SK-N-SH (cell line): ENCODE measurements around the gene MINDY1. TPM values are rescaled to one million over a fixed set of nuclear protein-coding genes. Genes with fewer than 3 reads are reported as not detected.

Experiments
- CTCF ChIA-PET: fragments of 300-600, 350-600 bp; formaldehyde crosslinking; extraction: SDS; loops from one replicate; lab custom pipeline; 2021; lab: Yijun Ruan, JAX
- POLR2A ChIA-PET: fragments of 350-600 bp; sonication (Branson Sonifier 250); formaldehyde crosslinking; extraction: SDS; loops from one replicate; lab custom pipeline; 2020; ENCODE audit warnings: antibody characterized with exemption, inconsistent platforms; lab: Yijun Ruan, JAX
- DNase-seq: peaks from one replicate; pipeline ENCODE4 v3.0.0; 2012
- H2AFZ ChIP-seq: fragments of 200-600 bp; sonication (generic); 2 replicates; pipeline ENCODE4 v1.8.1; 2016; ENCODE audit warnings: antibody characterized with exemption, mild to moderate bottlenecking, low read depth
- H3F3A ChIP-seq: fragments of 200-600 bp; sonication (generic); replicated peaks from 2 replicates; pipeline ENCODE3; 2016; ENCODE audit warnings: antibody characterized with exemption, mild to moderate bottlenecking; ENCODE audit not compliant: insufficient read depth
- H3K27ac ChIP-seq, 2 experiments: fragments of 200-500 bp in 1 of 2; fragments of 200-600 bp in 1 of 2; sonication (Bioruptor generic) in 1 of 2; sonication (generic), shearing (Covaris generic) in 1 of 2; 2 replicates each; pipeline versions ENCODE4 v1.5.1 to v1.6.1; 2014 to 2016; ENCODE audit warnings: low read depth in 2 of 2, inconsistent platforms in 1 of 2, low read length in 1 of 2, mild to moderate bottlenecking in 1 of 2, mixed read lengths in 1 of 2
- H3K27me3 ChIP-seq: fragments of 200-600 bp; sonication (generic), shearing (Covaris generic); 2 replicates; pipeline ENCODE4 v1.6.1; 2016; ENCODE audit warnings: mixed run types; ENCODE audit not compliant: insufficient read depth
- H3K36me3 ChIP-seq, 2 experiments: fragments of 200-500 bp in 1 of 2; fragments of 200-600 bp in 1 of 2; sonication (Bioruptor generic) in 1 of 2; sonication (generic) in 1 of 2; replicated peaks in 1 of 2; 2 replicates each; pipeline versions ENCODE3 to v1.5.1; 2014 to 2016; ENCODE audit warnings: low read length in 1 of 2, mild to moderate bottlenecking in 1 of 2; ENCODE audit not compliant: insufficient read depth in 2 of 2, control insufficient read depth in 1 of 2
- H3K4me1 ChIP-seq, 2 experiments: fragments of 200-500 bp in 1 of 2; fragments of 200-600 bp in 1 of 2; sonication (Bioruptor generic) in 1 of 2; sonication (generic), shearing (Covaris generic) in 1 of 2; 2 replicates each; pipeline versions ENCODE4 v1.5.1 to v1.6.1; 2014 to 2016; ENCODE audit warnings: low read depth in 1 of 2, low read length in 1 of 2, mixed run types in 1 of 2; ENCODE audit not compliant: insufficient read depth in 2 of 2, control insufficient read depth in 1 of 2
- H3K4me2 ChIP-seq: fragments of 200-600 bp; sonication (generic), shearing (Covaris generic); 2 replicates; pipeline ENCODE4 v1.6.1; 2017; ENCODE audit warnings: mixed run types
- H3K4me3 ChIP-seq, 2 experiments: fragments of 200-500 bp in 1 of 2; fragments of 200-600 bp in 1 of 2; sonication (Bioruptor generic) in 1 of 2; sonication (generic), shearing (Covaris generic) in 1 of 2; 2 replicates each; pipeline versions ENCODE4 v1.5.1 to v1.8.1; 2014 to 2016; ENCODE audit warnings: low read depth in 2 of 2, inconsistent platforms in 1 of 2, low read length in 1 of 2, mild to moderate bottlenecking in 1 of 2, mixed read lengths in 1 of 2, moderate library complexity in 1 of 2
- H3K79me2 ChIP-seq: fragments of 200-600 bp; sonication (generic); 2 replicates; pipeline ENCODE4 v1.8.1; 2017; ENCODE audit warnings: mild to moderate bottlenecking; ENCODE audit not compliant: insufficient read depth
- H3K9ac ChIP-seq: fragments of 200-600 bp; sonication (generic); 2 replicates; pipeline ENCODE4 v1.6.1; 2017; ENCODE audit warnings: mixed run types
- H3K9me2 ChIP-seq: fragments of 200-600 bp; sonication (generic); 2 replicates; pipeline ENCODE4 v1.6.1; 2017; ENCODE audit warnings: mixed run types
- H3K9me3 ChIP-seq: fragments of 200-600 bp; sonication (generic); 2 replicates; pipeline ENCODE4 v1.6.1; 2017; ENCODE audit warnings: mixed run types, mild to moderate bottlenecking, moderate library complexity
- H4K20me1 ChIP-seq: fragments of 200-600 bp; sonication (generic); 2 replicates; pipeline ENCODE4 v1.6.1; 2017; ENCODE audit warnings: mild to moderate bottlenecking, mixed run types; ENCODE audit not compliant: insufficient read depth
- CTCF ChIP-seq: fragments of 200-600 bp; sonication (generic); IDR thresholded peaks from 2 replicates; pipeline ENCODE4 v1.6.1; 2017; ENCODE audit warnings: antibody characterized with exemption, mild to moderate bottlenecking, moderate library complexity
- FOXJ3 ChIP-seq: sonication (generic); formaldehyde crosslinking; IDR thresholded peaks from 2 replicates; pipeline ENCODE4 v1.5.1; 2020; ENCODE audit warnings: mild to moderate bottlenecking, missing genetic modification reagents
- GABPA ChIP-seq: IDR thresholded peaks from 2 replicates; pipeline ENCODE4 v1.4.0; 2012; ENCODE audit warnings: low read depth, mild to moderate bottlenecking
- GATA2 ChIP-seq: sonication (generic); formaldehyde crosslinking; IDR thresholded peaks from 2 replicates; pipeline ENCODE4 v1.5.0; 2020; ENCODE audit warnings: mild to moderate bottlenecking, missing genetic modification reagents
- MEF2A ChIP-seq: IDR thresholded peaks from 2 replicates; pipeline ENCODE4 v1.4.0; 2012; ENCODE audit warnings: low read depth, borderline replicate concordance
- MXI1 ChIP-seq: IDR thresholded peaks from 2 replicates; pipeline ENCODE4 v1.6.1; 2012; ENCODE audit warnings: mild to moderate bottlenecking, low read depth, low read length, improper control_type of control experiment
- NFIC ChIP-seq: IDR thresholded peaks from 2 replicates; pipeline ENCODE4 v1.4.0; 2012; ENCODE audit warnings: borderline replicate concordance
- NRF1 ChIP-seq: IDR thresholded peaks from 2 replicates; pipeline ENCODE4 v1.6.1; 2012; ENCODE audit warnings: low read depth, mild to moderate bottlenecking, low read length
- RCOR1 ChIP-seq: fragments of 150-350 bp; IDR thresholded peaks from 2 replicates; pipeline ENCODE4 v1.6.1; 2017; ENCODE audit warnings: antibody characterized with exemption, low read length
- RXRA ChIP-seq: IDR thresholded peaks from 2 replicates; pipeline ENCODE4 v1.4.0; 2012; ENCODE audit warnings: low read depth, mild to moderate bottlenecking, borderline replicate concordance
- TAF1 ChIP-seq: IDR thresholded peaks from 2 replicates; pipeline ENCODE4 v1.6.1; 2012; ENCODE audit warnings: low read depth, mild to moderate bottlenecking, low read length, moderate library complexity, borderline replicate concordance
- TEAD4 ChIP-seq: IDR thresholded peaks from 2 replicates; pipeline ENCODE4 v1.4.0; 2012; ENCODE audit warnings: mild to moderate bottlenecking, borderline replicate concordance; ENCODE audit not compliant: insufficient read depth
- YY1 ChIP-seq: IDR thresholded peaks from 2 replicates; pipeline ENCODE4 v1.4.0; 2012; ENCODE audit warnings: low read depth, mild to moderate bottlenecking
- WGBS: methylation state at CpG from one replicate; pipeline ENCODE4 v1.1.6; 2017; ENCODE audit warnings: low lambda C conversion rate; 5-methylcytosine and 5-hydroxymethylcytosine counted together
- polyA plus RNA-seq, 3 experiments: library from polyadenylated mRNA; depleted of rRNA; stranded (reverse); fragments of >200 nt; gene quantifications; 2 replicates each; pipeline ENCODE4 v1.2.3, GENCODE V29; 2012
- TF ChIP-seq, protein P1 (sequence below): IDR thresholded peaks from 2 replicates; pipeline ENCODE4 v1.4.0; 2012; ENCODE audit warnings: low read depth, borderline replicate concordance
- TF ChIP-seq, protein P2 (sequence below): IDR thresholded peaks from 2 replicates; pipeline ENCODE4 v1.4.0; 2012; ENCODE audit warnings: low read depth
- TF ChIP-seq, protein P3 (sequence below): IDR thresholded peaks from 2 replicates; pipeline ENCODE4 v1.6.1; 2012; ENCODE audit warnings: mild to moderate bottlenecking, low read depth, low read length, moderate library complexity

The MINDY1 gene
- polyA plus RNA-seq, 1 of the 3 experiments (the other 2 are of a cell fraction), result 6.0 TPM

DNA sequence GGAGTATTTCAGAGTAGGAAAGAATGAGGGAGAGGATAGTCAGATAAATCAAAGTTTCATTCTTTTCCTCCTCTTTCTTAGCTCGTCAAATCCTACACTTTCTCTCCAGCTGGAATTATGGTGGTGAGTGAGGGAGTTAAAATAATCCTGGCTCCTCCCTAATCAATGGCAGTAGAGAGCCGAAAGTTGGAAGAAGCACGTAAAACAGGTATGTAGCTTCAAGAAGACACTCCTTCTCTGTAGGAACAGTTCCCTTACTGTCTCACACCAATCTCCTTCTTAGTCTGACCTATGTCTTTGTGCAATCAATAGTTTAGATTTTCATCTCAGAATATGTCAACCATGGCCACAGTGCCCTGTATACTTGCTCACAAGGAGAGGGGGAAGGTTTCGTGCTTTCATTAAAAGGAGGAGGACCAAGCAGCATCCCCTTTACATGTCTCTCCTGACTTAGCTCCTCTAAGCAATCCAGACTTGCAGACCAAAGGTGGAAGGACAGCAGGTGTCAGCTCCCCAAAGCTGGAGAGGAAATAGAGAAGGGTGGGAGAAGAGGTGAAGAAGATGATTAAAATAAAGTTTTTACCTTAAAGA is 878 bp downstream of the MINDY1 start:
- H3K4me3 ChIP-seq, result peak overlapping the region; percentile 56 to 62
- H3K27ac ChIP-seq, result peak overlapping the region; percentile 86 to 93
- no peaks in the 10 kb centered on the region for H4K20me1 ChIP-seq
- H3K4me2 ChIP-seq, result peak overlapping the region; percentile 87
- no peaks in the 10 kb centered on the region for H3K9me3 ChIP-seq
- no peaks in the 10 kb centered on the region for H3K27me3 ChIP-seq
- TF ChIP-seq FOXJ3 (CRISPR knock-in tag) (no peak), MXI1 (no peak), YY1 (no peak), GABPA (no peak), RCOR1 (no peak), MEF2A (no peak), TEAD4 (no peak), NRF1 (no peak), CTCF (no peak), TAF1 (no peak), RXRA (no peak), GATA2 (CRISPR knock-in tag) (no peak), NFIC (no peak)
- TF ChIP-seq, protein P1, sequence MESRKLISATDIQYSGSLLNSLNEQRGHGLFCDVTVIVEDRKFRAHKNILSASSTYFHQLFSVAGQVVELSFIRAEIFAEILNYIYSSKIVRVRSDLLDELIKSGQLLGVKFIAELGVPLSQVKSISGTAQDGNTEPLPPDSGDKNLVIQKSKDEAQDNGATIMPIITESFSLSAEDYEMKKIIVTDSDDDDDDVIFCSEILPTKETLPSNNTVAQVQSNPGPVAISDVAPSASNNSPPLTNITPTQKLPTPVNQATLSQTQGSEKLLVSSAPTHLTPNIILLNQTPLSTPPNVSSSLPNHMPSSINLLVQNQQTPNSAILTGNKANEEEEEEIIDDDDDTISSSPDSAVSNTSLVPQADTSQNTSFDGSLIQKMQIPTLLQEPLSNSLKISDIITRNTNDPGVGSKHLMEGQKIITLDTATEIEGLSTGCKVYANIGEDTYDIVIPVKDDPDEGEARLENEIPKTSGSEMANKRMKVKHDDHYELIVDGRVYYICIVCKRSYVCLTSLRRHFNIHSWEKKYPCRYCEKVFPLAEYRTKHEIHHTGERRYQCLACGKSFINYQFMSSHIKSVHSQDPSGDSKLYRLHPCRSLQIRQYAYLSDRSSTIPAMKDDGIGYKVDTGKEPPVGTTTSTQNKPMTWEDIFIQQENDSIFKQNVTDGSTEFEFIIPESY, result no peak
- TF ChIP-seq, protein P2, sequence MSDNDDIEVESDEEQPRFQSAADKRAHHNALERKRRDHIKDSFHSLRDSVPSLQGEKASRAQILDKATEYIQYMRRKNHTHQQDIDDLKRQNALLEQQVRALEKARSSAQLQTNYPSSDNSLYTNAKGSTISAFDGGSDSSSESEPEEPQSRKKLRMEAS, result no peak
- TF ChIP-seq, protein P3, sequence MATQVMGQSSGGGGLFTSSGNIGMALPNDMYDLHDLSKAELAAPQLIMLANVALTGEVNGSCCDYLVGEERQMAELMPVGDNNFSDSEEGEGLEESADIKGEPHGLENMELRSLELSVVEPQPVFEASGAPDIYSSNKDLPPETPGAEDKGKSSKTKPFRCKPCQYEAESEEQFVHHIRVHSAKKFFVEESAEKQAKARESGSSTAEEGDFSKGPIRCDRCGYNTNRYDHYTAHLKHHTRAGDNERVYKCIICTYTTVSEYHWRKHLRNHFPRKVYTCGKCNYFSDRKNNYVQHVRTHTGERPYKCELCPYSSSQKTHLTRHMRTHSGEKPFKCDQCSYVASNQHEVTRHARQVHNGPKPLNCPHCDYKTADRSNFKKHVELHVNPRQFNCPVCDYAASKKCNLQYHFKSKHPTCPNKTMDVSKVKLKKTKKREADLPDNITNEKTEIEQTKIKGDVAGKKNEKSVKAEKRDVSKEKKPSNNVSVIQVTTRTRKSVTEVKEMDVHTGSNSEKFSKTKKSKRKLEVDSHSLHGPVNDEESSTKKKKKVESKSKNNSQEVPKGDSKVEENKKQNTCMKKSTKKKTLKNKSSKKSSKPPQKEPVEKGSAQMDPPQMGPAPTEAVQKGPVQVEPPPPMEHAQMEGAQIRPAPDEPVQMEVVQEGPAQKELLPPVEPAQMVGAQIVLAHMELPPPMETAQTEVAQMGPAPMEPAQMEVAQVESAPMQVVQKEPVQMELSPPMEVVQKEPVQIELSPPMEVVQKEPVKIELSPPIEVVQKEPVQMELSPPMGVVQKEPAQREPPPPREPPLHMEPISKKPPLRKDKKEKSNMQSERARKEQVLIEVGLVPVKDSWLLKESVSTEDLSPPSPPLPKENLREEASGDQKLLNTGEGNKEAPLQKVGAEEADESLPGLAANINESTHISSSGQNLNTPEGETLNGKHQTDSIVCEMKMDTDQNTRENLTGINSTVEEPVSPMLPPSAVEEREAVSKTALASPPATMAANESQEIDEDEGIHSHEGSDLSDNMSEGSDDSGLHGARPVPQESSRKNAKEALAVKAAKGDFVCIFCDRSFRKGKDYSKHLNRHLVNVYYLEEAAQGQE, result no peak
- H3F3A ChIP-seq, result peaks cover 15% of the 10 kb centered on the region
- H3K9ac ChIP-seq, result peak overlapping the region; percentile 69
- ChIA-PET CTCF (interaction anchor here (0.8 to 15.9 kb wide), 21 partner anchors 10 to 543 kb away, joined by 3 to 371 read pairs (median 5); partner anchors contain the start of genes ANXA9, CDC42SE1, CERS2 and MLLT11), POLR2A (interaction anchor here (0.5 to 1.8 kb wide), 9 partner anchors 11 to 694 kb away, joined by 3 to 10 read pairs (median 5); partner anchors contain the start of genes ANXA9, C1orf56, CDC42SE1 and CERS2)
- H3K36me3 ChIP-seq, result peaks cover 0 to 2% of the 10 kb centered on the region in 2 experiments
- H3K9me2 ChIP-seq, result no peaks in the 10 kb centered on the region
- DNase-seq, result no peak
- peaks cover 5 to 30% of the 10 kb centered on the region in 2 experiments; a peak in 2 of 4 replicates for H3K4me1 ChIP-seq
- peak overlapping the region; percentile 75 for H2AFZ ChIP-seq
- WGBS, result 78% methylated on average over 4 of the region's 4 CpGs
- H3K79me2 ChIP-seq, result peaks cover 24% of the 10 kb centered on the region; the same call in 1 of the 2 replicates
